ENCODE results near the gene JAK1.

DNA sequence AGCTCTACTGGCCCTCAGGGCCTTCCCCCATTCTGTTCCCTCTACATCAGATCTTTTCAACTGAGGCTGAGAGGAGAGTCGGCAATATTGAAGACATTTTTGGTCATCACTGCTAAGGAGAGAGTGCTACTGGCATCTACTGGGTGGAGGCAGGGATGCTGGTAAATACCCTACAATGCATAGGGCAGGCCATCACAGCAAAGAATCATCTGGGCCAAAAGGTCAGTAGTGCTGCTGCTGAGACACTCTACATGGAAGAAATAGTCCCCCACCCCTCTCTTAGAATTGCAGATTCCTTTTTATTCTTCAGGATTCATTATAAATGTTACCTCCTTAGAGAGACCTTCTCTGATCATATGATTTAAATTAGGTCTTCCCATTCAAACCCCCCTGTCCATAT is 94.3 kb downstream of the JAK1 start:
- TF ChIP-seq POLR2A (IDR thresholded peaks at IDR 0.05; ENCODE audit: low read depth) (no peak), POLR2AphosphoS5 (IDR thresholded peaks at IDR 0.05) (no peak), EP300 (IDR thresholded peaks at IDR 0.05) (no peak)
- TF ChIP-seq, protein P1, sequence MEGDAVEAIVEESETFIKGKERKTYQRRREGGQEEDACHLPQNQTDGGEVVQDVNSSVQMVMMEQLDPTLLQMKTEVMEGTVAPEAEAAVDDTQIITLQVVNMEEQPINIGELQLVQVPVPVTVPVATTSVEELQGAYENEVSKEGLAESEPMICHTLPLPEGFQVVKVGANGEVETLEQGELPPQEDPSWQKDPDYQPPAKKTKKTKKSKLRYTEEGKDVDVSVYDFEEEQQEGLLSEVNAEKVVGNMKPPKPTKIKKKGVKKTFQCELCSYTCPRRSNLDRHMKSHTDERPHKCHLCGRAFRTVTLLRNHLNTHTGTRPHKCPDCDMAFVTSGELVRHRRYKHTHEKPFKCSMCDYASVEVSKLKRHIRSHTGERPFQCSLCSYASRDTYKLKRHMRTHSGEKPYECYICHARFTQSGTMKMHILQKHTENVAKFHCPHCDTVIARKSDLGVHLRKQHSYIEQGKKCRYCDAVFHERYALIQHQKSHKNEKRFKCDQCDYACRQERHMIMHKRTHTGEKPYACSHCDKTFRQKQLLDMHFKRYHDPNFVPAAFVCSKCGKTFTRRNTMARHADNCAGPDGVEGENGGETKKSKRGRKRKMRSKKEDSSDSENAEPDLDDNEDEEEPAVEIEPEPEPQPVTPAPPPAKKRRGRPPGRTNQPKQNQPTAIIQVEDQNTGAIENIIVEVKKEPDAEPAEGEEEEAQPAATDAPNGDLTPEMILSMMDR (IDR thresholded peaks at IDR 0.05) = no peak

All from esophagus muscularis mucosa (tissue), 4 donors.